ENCODE results near the gene GID8.
"Not testable (repeated sequence)": the region's sequence is repeated elsewhere in the genome, so short reads cannot be mapped to it uniquely, and the experiment has no call there.

Gene GID8

GRCh38 chr20:62959998-62960436 lies 22.1 kb downstream of the GID8 start:
- no peak for DNase-seq

- DNase-seq = not testable (repeated sequence)
Observed at GRCh38 chr20:62960446-62961309, 22.7 kb downstream of the GID8 start.

DNA sequence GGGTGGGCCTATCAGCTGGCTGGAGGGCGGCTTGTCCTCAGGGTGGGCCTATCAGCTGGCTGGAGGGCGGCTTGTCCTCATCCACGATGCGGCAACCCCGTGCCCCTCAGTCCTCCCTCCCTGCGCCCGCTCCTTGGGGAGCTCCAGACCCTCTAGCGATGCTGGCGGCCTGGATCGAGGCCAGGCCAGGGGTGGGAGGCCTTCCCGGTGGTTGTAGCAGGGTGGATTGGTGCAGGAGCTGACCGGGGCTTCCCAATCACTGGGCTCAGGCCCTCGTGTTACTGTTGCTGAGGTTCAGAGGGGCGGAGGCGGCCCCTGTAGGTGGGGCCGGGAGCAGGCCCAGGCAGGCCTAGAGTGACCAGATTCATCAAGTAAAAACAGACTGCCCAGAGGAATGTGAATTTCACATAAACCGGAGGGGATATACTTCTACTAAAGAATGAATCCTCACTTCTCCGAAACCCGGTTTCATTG lies 23.4 kb downstream of the GID8 start:
- DNase-seq = no peak

DNA sequence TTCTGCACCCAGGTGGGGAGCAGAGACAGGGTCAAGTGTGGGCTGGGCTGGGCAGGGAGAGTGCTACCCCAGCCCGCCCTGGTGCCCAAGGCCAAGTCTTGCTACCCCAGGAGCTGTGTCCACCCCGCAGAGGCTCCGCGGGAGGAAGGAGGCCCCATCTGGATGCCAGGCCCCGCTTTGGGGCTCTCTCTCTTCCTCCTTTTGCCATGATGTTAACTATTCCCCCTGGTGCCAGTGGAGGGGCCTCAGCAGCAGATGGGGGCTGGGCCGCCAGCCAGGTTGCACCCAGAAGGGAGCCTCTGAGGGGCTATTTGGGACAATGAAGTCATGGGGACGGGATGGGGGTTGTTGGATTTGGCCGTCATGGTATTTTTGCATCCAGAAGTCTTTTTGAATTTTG lies 23.9 kb downstream of the GID8 start:
- no peak for DNase-seq

- DNase-seq = no peak
Observed at GRCh38 chr20:62962221-62962879, 24.4 kb downstream of the GID8 start.

DNA sequence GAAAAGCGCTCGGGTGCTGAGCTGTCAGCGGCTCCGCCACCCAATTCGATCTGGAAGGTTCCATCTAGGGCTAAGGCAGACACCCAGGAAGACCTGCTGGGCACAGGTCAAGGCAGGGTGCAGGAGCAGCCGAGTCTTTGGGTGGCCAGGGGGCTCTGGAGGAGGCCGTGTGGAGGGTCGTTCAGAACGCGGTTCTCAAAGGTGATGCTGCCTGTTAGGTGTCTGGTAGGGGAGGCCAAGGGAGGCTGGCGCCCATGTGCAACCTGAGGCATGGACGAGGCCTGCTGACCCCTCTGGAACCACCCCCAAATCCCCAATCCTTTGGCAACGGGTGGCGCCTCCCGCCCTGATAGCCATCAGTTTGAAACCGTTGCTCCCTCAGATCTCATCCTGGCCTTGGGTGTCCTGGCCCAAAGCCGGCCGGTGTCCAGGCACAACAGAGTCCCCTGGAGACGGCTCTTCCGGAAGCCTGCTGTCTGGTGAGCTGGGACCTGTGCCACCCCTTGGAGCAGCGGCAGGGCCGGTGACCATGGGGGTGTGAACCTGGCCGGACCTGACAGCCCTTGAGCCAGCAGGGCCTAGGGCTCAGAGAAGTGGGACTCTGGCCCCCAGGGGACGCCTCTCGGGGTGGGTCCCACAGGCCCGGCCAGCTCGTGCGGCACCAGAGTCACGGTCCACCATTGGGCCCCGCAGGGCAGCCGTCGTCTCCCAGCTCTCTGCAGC lies 25.1 kb downstream of the GID8 start:
- no peak for DNase-seq

GRCh38 chr20:62963614-62964397 lies 25.9 kb downstream of the GID8 start:
- DNase-seq = no peak

GRCh38 chr20:62964700-62965099 lies 26.8 kb downstream of the GID8 start:
- DNase-seq = no peak

- no peak for DNase-seq
Observed at GRCh38 chr20:62965363-62965771, 27.4 kb downstream of the GID8 start.

GRCh38 chr20:62966212-62967148 lies 28.5 kb downstream of the GID8 start:
- no peak for DNase-seq

DNA sequence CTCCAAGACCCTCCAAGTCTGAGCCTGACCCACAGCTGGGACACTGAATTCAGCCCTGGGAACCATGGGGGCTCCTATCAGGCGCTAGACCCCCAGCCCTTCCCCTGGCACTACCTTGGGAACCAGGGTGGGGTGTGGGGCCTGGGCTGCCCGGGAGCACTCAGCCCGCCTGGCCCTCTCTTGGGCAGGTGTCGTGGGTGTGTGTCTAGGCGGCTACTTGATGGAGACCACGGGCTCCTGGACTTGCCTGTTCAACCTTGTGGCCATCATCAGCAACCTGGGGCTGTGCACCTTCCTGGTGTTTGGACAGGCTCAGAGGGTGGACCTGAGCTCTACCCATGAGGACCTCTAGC lies 29.2 kb downstream of the GID8 start:
- no peak for DNase-seq

GRCh38 chr20:62967628-62968351 lies 29.8 kb downstream of the GID8 start:
- no peak for DNase-seq

DNA sequence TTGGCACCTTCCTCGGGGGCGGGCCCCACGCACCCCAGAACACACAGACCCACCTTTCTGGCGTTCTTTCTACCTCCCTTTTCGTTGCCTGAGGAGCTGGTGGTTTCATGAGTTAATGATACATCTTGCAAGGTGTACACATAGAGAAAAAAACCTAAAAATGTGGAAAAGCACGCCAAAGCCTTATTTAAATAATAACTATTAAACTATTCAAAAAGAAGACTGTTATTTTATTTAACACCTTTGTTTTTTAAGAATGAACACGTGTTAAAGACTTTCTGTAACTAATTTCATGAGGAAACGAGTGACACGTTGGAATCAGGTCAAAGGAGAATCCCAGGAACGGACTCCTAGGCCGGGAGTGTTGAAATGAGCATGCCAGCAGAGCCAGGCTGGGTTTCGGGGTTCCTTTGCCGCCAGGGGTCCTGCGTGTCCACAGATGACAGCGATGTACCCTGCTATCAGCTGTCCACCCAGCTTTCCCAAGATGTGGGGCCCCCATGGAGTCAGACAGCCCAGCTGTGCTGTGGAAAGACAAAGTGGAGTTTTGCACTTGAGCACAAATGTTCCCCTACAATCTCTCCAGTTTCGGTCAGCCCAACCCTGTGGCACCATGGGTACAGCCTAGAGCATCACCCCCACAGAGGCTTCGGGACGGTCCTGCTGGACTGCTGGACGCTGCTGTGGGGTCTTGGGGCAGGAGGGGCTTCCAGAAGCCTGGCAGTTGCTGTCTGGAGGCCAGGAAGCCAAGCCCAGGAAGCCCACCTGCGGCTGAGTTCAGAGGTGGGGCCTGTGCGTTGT lies 30.6 kb downstream of the GID8 start:
- DNase-seq = no peak

GRCh38 chr20:62969179-62969760 lies 31.3 kb downstream of the GID8 start:
- no peak for DNase-seq

- no peak for DNase-seq
Observed at GRCh38 chr20:62969939-62970306, 32.0 kb downstream of the GID8 start.

GRCh38 chr20:62970307-62971210 lies 32.6 kb downstream of the GID8 start:
- no peak for DNase-seq

DNA sequence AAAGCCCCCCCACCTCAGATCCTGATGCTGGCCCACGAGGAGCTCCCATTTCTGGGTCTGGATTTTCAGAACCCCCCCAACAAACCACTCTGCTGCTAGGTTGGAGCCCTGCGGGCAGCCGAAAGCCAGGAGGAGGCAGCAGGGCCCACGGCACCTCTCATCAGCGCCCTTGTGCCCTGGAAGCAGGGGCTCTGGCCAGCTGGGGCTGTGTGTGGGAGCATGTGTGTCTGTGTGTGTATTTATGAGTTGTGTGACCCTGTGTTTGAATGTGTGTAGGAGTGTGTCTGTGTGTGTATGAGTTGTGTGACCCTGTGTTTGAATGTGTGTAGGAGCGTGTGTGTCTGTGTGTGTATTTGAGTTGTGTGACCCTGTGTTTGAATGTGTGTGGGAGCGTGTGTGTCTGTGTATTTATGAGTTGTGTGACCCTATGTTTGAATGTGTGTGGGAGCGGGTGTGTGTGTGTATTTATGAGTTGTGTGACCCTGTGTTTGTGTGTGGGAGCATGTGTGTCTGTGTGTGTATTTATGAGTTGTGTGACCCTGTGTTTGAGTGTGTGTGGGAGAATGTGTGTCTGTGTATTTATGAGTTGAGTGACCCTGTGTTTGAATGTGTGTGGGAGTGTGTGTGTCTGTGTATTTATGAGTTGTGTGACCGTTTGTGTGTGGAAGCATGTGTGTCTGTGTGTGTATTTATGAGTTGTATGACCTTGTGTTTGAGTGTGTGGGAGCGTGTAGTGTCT lies 33.4 kb downstream of the GID8 start:
- no peak for DNase-seq

Data from left hindlimb (tissue), 1 donor.